Neuronal stem cell (in vitro differentiated cells): ENCODE results near the gene CDH15.
A peak's percentile ranks its signal among the peaks of the same experiment; 100 is the strongest.

Experiments
- DNase-seq: peaks from one replicate; pipeline ENCODE4 v3.0.0-alpha.2; 2013; ENCODE audit warnings: low spot score
- H2AFZ ChIP-seq: one replicate; pipeline ENCODE4 v1.6.1; 2013; ENCODE audit warnings: mild to moderate bottlenecking, low read length, inconsistent platforms
- H2AK5ac ChIP-seq: 2 replicates; pipeline ENCODE4 v1.6.1; 2013; ENCODE audit warnings: low read depth, mild to moderate bottlenecking, inconsistent platforms, low read length, moderate library complexity, mixed read lengths
- H2BK120ac ChIP-seq: 2 replicates; pipeline ENCODE4 v1.6.1; 2013; ENCODE audit warnings: low read depth, mild to moderate bottlenecking, inconsistent platforms, low read length, moderate library complexity, mixed read lengths
- H2BK12ac ChIP-seq: one replicate; pipeline ENCODE4 v1.6.1; 2013; ENCODE audit warnings: low read length, inconsistent platforms
- H2BK15ac ChIP-seq: 2 replicates; pipeline ENCODE4 v1.6.1; 2013; ENCODE audit warnings: mild to moderate bottlenecking, low read length, inconsistent platforms, mixed read lengths
- H2BK5ac ChIP-seq: one replicate; pipeline ENCODE4 v1.6.1; 2013; ENCODE audit warnings: inconsistent platforms, mild to moderate bottlenecking, low read length, moderate library complexity
- H3K14ac ChIP-seq: one replicate; pipeline ENCODE4 v1.6.1; 2013; ENCODE audit warnings: low read length, inconsistent platforms
- H3K18ac ChIP-seq: 2 replicates; pipeline ENCODE4 v1.6.1; 2013; ENCODE audit warnings: low read length, inconsistent platforms
- H3K23ac ChIP-seq: 2 replicates; pipeline ENCODE4 v1.6.1; 2013; ENCODE audit warnings: low read depth, mild to moderate bottlenecking, mixed read lengths, low read length, inconsistent platforms; ENCODE audit not compliant: poor library complexity
- H3K27ac ChIP-seq: replicated peaks from 3 replicates; pipeline ENCODE4 v1.5.1; 2013; ENCODE audit warnings: low read length, inconsistent platforms
- H3K27me3 ChIP-seq, 3 experiments: 2 replicates each; pipeline ENCODE4 v1.6.1; 2013; ENCODE audit warnings: low read length in 3 of 3, mild to moderate bottlenecking in 2 of 3, inconsistent platforms in 1 of 3, low read depth in 1 of 3, mixed read lengths in 1 of 3, moderate library complexity in 1 of 3; ENCODE audit not compliant: control insufficient read depth in 3 of 3, insufficient read depth in 3 of 3
- H3K36me3 ChIP-seq, 2 donors: replicated peaks in 1 of 2; 2 replicates each; pipeline ENCODE4 v1.6.1; 2013; ENCODE audit warnings: low read length in 2 of 2; ENCODE audit not compliant: control insufficient read depth in 2 of 2, insufficient read depth in 2 of 2
- H3K4ac ChIP-seq: 2 replicates; pipeline ENCODE4 v1.6.1; 2013; ENCODE audit warnings: inconsistent platforms, mild to moderate bottlenecking, low read length, moderate library complexity
- H3K4me1 ChIP-seq, 2 donors: 1 replicate in 1 of 2; 2 replicates in 1 of 2; pipeline ENCODE4 v1.6.1; 2013; ENCODE audit warnings: low read length in 2 of 2, low read depth in 1 of 2; ENCODE audit not compliant: control insufficient read depth in 2 of 2, insufficient read depth in 1 of 2
- H3K4me2 ChIP-seq: one replicate; pipeline ENCODE4 v1.6.1; 2013; ENCODE audit warnings: mild to moderate bottlenecking, low read length, inconsistent platforms; ENCODE audit not compliant: insufficient read depth, poor library complexity, severe bottlenecking
- H3K4me3 ChIP-seq, 2 donors: 2 replicates each; pipeline ENCODE4 v1.5.1; 2013; ENCODE audit warnings: low read length in 2 of 2, mild to moderate bottlenecking in 2 of 2, inconsistent platforms in 1 of 2, moderate library complexity in 1 of 2
- H3K79me1 ChIP-seq: one replicate; pipeline ENCODE4 v1.6.1; 2013; ENCODE audit warnings: low read depth, mild to moderate bottlenecking, inconsistent platforms, low read length, moderate library complexity
- H3K9ac ChIP-seq: one replicate; pipeline ENCODE4 v1.6.1; 2013; ENCODE audit warnings: mild to moderate bottlenecking, low read depth, low read length, inconsistent platforms; ENCODE audit not compliant: poor library complexity
- H3K9me3 ChIP-seq, 2 donors: replicated peaks in 1 of 2; 2 replicates each; pipeline versions ENCODE3 to v1.6.1; 2013; ENCODE audit warnings: low read length in 2 of 2, mild to moderate bottlenecking in 2 of 2, inconsistent platforms in 1 of 2, low read depth in 1 of 2, mixed read lengths in 1 of 2, moderate library complexity in 1 of 2; ENCODE audit not compliant: control insufficient read depth in 2 of 2, insufficient read depth in 1 of 2
- H4K8ac ChIP-seq: one replicate; pipeline ENCODE4 v1.6.1; 2013; ENCODE audit warnings: low read depth, mild to moderate bottlenecking, inconsistent platforms, low read length, moderate library complexity
- H4K91ac ChIP-seq: one replicate; pipeline ENCODE4 v1.6.1; 2013; ENCODE audit warnings: low read length, low read depth, mild to moderate bottlenecking, inconsistent platforms; ENCODE audit not compliant: poor library complexity
- WGBS, 2 donors: extraction: QIAGEN DNeasy Blood & Tissue Kit; methylation state at CpG; one replicate each; pipeline ENCODE4 v1.1.7; 2013; ENCODE audit warnings: missing lambda C conversion rate in 2 of 2, mixed read lengths in 1 of 2; ENCODE audit not compliant: insufficient read length in 2 of 2, insufficient replicate concordance in 1 of 2; ENCODE audit errors: extremely low coverage in 2 of 2; 5-methylcytosine and 5-hydroxymethylcytosine counted together

CDH15 gene

DNA sequence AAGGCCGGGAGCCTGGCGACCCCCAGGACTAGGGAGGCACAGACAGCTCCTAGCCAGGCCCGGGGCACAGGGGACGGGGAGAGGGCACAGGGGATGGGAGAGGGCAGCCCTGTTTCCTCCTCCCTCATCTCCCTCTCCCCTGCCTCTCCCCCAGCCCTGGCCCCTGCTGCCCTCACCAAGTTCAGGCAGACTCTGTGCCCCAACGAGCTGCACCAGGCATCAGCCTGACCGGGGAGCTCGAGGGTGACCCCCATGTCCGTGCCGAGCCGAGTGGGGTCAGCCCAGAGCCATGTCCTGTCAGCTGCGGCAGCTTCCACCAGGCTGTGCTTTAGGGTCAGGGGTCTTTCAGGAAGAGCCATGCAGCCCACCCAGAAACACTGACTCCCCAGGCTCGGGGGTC is 6.0 kb downstream of the CDH15 start:
- H2BK12ac ChIP-seq: peak overlapping the region; percentile 58
- no peak overlapping the region for H3K14ac ChIP-seq
- H4K8ac ChIP-seq: no peak overlapping the region
- no CpG with 5 or more reads among the region's 12 CpGs for WGBS, 2 donors
- peak overlapping the region; percentile 52 for H2AK5ac ChIP-seq
- no peak overlapping the region for H3K9ac ChIP-seq
- H3K27ac ChIP-seq: no peak overlapping the region
- H3K4me1 ChIP-seq: peaks cover 9 to 15% of the 10 kb centered on the region in 2 donors
- peak overlapping the region; percentile 26 for H2BK15ac ChIP-seq
- H2BK5ac ChIP-seq: no peak overlapping the region
- H4K91ac ChIP-seq: no peak overlapping the region
- peaks cover 0 to 61% (median 0%) of the 10 kb centered on the region in 3 experiments for H3K27me3 ChIP-seq
- H3K4me3 ChIP-seq: no peak overlapping the region
- H3K9me3 ChIP-seq: no peaks in the 10 kb centered on the region
- no peak overlapping the region for H2AFZ ChIP-seq
- peak overlapping the region; percentile 65 for H3K23ac ChIP-seq
- H3K4me2 ChIP-seq: no peak overlapping the region
- H3K79me1 ChIP-seq: no peaks in the 10 kb centered on the region
- no peaks in the 10 kb centered on the region for H3K36me3 ChIP-seq
- DNase-seq: no peak
- no peak overlapping the region for H2BK120ac ChIP-seq
- peak overlapping the region; percentile 48 for H3K18ac ChIP-seq
- H3K4ac ChIP-seq: no peak overlapping the region

DNA sequence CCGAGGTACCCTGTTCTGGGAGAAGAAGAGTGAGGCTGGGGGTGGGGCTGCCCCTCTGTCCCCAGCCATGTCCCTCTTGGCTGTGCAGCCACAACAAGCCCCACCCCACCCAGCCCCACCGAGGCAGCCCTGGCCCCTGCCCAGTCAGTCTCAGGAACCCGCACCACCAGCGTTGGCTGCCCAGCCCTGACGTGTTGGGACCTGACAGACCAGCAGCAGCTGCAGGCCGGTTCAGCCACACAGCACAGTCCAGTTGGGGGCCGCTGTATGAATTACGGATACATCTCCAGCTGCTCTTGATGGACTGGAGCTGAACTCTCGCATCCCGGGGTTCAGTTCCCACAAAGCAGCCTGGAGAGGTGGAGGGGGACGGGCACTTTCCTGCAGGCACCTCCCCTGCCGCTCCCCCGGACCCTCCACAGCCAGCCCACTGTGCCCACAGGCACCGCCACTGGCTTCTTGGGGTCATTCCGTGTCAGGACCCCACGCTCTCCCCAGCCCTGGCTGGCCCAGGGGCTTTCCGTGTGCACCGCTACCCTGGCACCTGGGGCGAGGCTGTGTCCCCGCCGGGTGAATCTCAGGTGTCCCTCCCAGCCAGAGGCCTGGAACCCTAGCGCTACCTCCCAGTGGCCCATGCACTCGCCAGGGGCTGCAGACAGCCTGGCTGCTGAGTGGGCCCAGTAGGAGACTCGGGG is 7.1 kb downstream of the CDH15 start:
- H3K79me1 ChIP-seq: no peaks in the 10 kb centered on the region
- peak overlapping the region; percentile 26 for H2BK15ac ChIP-seq
- H3K4ac ChIP-seq: no peak overlapping the region
- peaks cover 0 to 5% of the 10 kb centered on the region in 2 donors for H3K4me1 ChIP-seq
- no peak overlapping the region for H4K91ac ChIP-seq
- H3K18ac ChIP-seq: peak overlapping the region; percentile 64
- WGBS, 2 donors: no CpG with 5 or more reads among the region's 24 CpGs
- H3K14ac ChIP-seq: no peak overlapping the region
- H3K27ac ChIP-seq: no peak overlapping the region
- H3K9me3 ChIP-seq: no peaks in the 10 kb centered on the region
- no peak overlapping the region for H3K4me2 ChIP-seq
- H3K36me3 ChIP-seq: no peaks in the 10 kb centered on the region
- H2BK120ac ChIP-seq: peak overlapping the region; percentile 47
- peak overlapping the region; percentile 65 for H4K8ac ChIP-seq
- no peak overlapping the region for H3K23ac ChIP-seq
- peak overlapping the region; percentile 75 for H2AK5ac ChIP-seq
- no peak overlapping the region for H3K4me3 ChIP-seq
- H2BK12ac ChIP-seq: peak overlapping the region; percentile 73
- no peak overlapping the region for H2AFZ ChIP-seq
- H2BK5ac ChIP-seq: peak overlapping the region; percentile 39
- no peak for DNase-seq
- peaks cover 0 to 55% (median 5%) of the 10 kb centered on the region in 3 experiments for H3K27me3 ChIP-seq
- H3K9ac ChIP-seq: no peak overlapping the region

DNA sequence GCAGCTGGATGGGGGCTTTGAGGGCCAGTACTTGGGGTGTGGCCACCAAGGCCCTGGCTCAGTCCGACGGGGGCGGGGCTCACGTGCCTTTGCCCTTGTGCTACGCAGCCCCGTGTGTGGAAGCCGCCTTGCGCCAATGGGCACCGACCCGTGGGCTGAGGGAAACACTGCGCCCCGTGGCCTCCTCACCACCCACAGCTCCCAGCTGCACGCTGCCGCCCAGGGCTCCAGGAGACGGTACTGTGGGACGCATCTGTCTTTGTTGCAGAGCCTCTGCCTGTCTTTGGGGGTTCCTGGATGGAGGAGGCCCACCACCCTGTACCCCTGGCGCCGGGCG is 7.6 kb downstream of the CDH15 start:
- Histone ChIP-seq H2BK120ac (peak overlapping the region; percentile 47), H3K14ac (peak overlapping the region; percentile 56), H2AK5ac (peak overlapping the region; percentile 75), H3K9ac (no peak overlapping the region), H2BK15ac (peak overlapping the region; percentile 26), H2AFZ (no peak overlapping the region), H3K23ac (no peak overlapping the region), H2BK12ac (peak overlapping the region; percentile 73), H4K91ac (no peak overlapping the region), H3K4me1 (peaks cover 0 to 2% of the 10 kb centered on the region in 2 donors), H3K27ac (no peak overlapping the region), H3K9me3 (no peaks in the 10 kb centered on the region), H3K4ac (no peak overlapping the region), H2BK5ac (no peak overlapping the region), H3K18ac (peak overlapping the region; percentile 64), H3K4me3 (no peak overlapping the region), H3K79me1 (no peaks in the 10 kb centered on the region), H4K8ac (peak overlapping the region; percentile 65), H3K4me2 (no peak overlapping the region), H3K36me3 (no peaks in the 10 kb centered on the region), H3K27me3 (peaks cover 0 to 54% (median 5%) of the 10 kb centered on the region in 3 experiments)
- DNase-seq: no peak
- no CpG with 5 or more reads among the region's 19 CpGs for WGBS, 2 donors

DNA sequence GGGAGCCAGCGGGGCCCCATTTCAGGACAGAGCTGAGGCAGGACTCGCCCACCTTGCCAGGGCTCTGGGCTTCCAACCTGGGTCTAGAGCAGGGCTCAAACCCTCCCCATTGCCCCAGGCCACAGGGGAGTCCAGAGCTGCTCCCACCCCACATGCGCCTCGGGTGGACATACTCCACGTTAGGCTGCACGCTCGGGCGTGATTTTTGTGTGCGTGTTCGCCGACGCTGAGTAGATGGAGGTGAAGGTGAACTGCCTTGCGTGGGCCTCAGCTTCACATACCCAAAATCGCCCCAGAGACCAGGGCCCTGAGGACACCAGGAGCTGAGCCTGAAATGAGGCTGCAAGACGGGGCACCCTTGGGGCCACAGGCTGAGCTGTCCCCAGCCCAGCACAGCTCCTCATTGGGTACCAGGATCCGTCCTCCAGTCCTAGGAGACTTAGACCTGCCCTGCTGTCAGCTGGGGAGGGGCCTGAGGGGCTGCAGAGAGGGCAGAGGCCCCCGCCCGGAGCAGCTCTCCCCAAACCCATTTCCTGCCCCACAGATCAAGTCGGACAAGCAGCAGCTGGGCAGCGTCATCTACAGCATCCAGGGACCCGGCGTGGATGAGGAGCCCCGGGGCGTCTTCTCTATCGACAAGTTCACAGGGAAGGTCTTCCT is 8.2 kb downstream of the CDH15 start:
- Histone ChIP-seq H2AFZ (no peak overlapping the region), H2AK5ac (no peak overlapping the region), H3K4ac (no peak overlapping the region), H3K27me3 (peaks cover 0 to 48% (median 5%) of the 10 kb centered on the region in 3 experiments), H3K9me3 (no peaks in the 10 kb centered on the region), H4K8ac (no peak overlapping the region), H3K36me3 (no peaks in the 10 kb centered on the region), H2BK120ac (no peak overlapping the region), H3K27ac (no peak overlapping the region), H2BK5ac (no peak overlapping the region), H3K18ac (peak overlapping the region; percentile 28), H2BK15ac (peak overlapping the region; percentile 75), H2BK12ac (no peak overlapping the region), H4K91ac (no peak overlapping the region), H3K4me1 (no peaks in the 10 kb centered on the region), H3K79me1 (no peaks in the 10 kb centered on the region), H3K9ac (no peak overlapping the region), H3K23ac (peak overlapping the region; percentile 44), H3K4me2 (no peak overlapping the region), H3K14ac (no peak overlapping the region), H3K4me3 (no peak overlapping the region)
- no peak for DNase-seq
- no CpG with 5 or more reads among the region's 25 CpGs for WGBS, 2 donors
